Epithelial cell of proximal tubule (primary cell): ENCODE results near the gene NLRP2B. TPM values are rescaled to one million over a fixed set of nuclear protein-coding genes. Genes with fewer than 3 reads are reported as not detected.
"Not testable (repeated sequence)": the region's sequence is repeated elsewhere in the genome, so short reads cannot be mapped to it uniquely, and the experiment has no call there.

Source experiments
- DNase-seq: peaks from one replicate; pipeline ENCODE4 v3.0.0-alpha.2; 2011; ENCODE audit warnings: low read depth
- H3K4me3 ChIP-seq: 2 replicates; pipeline ENCODE4 v1.5.1; 2011; ENCODE audit warnings: low read depth, mild to moderate bottlenecking, low read length
- total RNA-seq: library from RNA; depleted of rRNA; stranded (reverse); fragments of >200 nt; gene quantifications from 2 replicates; pipeline ENCODE4 v1.2.3, GENCODE V29; 2015
- TF ChIP-seq, protein P1 (sequence below): conservative IDR thresholded peaks from 2 replicates; pipeline ENCODE4 v1.5.1; 2012; ENCODE audit warnings: low read depth, mild to moderate bottlenecking, low read length

Gene NLRP2B
- not detected in 2 replicates for total RNA-seq

DNA sequence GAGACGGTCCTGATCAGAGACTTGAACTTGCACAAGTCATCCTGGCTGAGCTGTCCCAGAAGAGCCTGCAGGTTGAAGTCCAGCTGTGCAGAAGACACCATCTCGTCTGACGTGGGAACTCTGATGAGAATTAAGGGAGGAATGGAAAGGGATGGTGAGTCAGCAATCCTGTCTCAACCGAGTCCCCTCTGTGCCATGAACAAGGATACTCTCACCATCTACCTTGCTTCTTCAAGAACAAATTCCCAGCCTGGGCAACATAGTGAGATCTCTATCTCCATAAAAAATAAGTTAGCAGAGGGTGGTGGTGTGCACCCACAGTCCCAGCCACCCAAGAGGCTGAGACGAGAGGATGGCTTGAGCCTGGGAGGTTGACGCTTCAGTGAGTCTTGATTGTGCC is at the start of gene NLRP2B:
Gene NLRP2B, minus strand, starts transcription at position 101 of the 400 bp plus-strand sequence.
- DNase-seq = no peak
- no peak within 1 kb of the TSS for H3K4me3 ChIP-seq
- TF ChIP-seq, protein P1, sequence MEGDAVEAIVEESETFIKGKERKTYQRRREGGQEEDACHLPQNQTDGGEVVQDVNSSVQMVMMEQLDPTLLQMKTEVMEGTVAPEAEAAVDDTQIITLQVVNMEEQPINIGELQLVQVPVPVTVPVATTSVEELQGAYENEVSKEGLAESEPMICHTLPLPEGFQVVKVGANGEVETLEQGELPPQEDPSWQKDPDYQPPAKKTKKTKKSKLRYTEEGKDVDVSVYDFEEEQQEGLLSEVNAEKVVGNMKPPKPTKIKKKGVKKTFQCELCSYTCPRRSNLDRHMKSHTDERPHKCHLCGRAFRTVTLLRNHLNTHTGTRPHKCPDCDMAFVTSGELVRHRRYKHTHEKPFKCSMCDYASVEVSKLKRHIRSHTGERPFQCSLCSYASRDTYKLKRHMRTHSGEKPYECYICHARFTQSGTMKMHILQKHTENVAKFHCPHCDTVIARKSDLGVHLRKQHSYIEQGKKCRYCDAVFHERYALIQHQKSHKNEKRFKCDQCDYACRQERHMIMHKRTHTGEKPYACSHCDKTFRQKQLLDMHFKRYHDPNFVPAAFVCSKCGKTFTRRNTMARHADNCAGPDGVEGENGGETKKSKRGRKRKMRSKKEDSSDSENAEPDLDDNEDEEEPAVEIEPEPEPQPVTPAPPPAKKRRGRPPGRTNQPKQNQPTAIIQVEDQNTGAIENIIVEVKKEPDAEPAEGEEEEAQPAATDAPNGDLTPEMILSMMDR = no peak

DNA sequence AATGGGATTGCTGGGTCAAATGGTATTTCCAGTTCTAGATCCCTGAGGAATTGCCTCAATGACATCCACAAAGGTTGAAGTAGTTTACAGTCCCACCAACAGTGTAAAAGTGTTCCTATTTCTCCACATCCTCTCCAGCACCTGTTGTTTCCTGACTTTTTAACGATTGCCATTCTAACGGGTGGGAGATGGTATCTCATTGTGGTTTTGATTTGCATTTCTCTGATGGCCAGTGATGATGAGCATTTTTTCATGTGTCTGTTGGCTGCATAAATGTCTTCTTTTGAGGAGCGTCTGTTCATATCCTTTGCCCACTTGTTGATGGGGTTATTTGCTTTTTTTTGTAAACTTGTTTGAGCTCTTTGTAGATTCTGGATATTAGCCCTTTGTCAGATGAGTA is 45.9 kb upstream of the NLRP2B start:
- not testable (repeated sequence) for DNase-seq, H3K4me3 ChIP-seq

GRCh38 chrX:57681341-57681740 is 1.3 kb upstream of the NLRP2B start:
- no peak overlapping the region for H3K4me3 ChIP-seq
- DNase-seq = no peak
- TF ChIP-seq, protein P1 = no peak

GRCh38 chrX:57678686-57679428 is 1.2 kb downstream of the NLRP2B start:
- TF ChIP-seq, protein P1 = no peak

GRCh38 chrX:57677132-57677858 is 2.8 kb downstream of the NLRP2B start:
- no peak overlapping the region for H3K4me3 ChIP-seq
- TF ChIP-seq, protein P1 = no peak

More at GRCh38 chrX:57678686-57679428, 1.2 kb downstream of the NLRP2B start:
- DNase-seq = no peak
- H3K4me3 ChIP-seq = no peak overlapping the region

DNA sequence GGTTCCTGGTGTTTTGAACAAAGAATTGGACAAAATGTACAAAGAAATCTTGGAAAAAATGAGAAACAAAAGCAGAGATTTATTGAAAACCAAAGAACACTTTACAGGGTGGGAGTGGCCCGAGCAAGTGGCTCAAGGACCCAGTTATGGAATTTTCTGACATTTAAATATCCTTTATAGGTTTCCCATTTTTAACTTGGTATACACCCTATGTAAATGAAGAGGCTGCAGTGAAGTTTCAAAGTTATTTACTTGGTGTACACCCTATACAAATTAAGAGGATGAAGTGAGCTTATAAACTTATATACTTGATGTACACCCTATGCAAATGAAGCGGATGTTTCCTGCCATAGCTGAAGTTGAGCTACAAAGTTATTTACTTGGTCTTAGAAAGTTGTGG is 4.7 kb downstream of the NLRP2B start:
- DNase-seq = no peak
- TF ChIP-seq, protein P1 = no peak
- H3K4me3 ChIP-seq = no peak overlapping the region

More at GRCh38 chrX:57677132-57677858, 2.8 kb downstream of the NLRP2B start:
- no peak for DNase-seq

GRCh38 chrX:57674861-57675260 is 5.2 kb downstream of the NLRP2B start:
- H3K4me3 ChIP-seq = no peak overlapping the region
- TF ChIP-seq, protein P1 = no peak
- DNase-seq = no peak
